GM18505 (cell line): ENCODE measurements around the gene NOSTRIN.
"Not testable (repeated sequence)": the region's sequence is repeated elsewhere in the genome, so short reads cannot be mapped to it uniquely, and the experiment has no call there.

ENCODE experiments used
- ATAC-seq: cut with Tn5 transposase; IDR thresholded peaks from one replicate; pipeline ENCODE4 v1.9.1; 2021; ENCODE audit not compliant: unreplicated experiment
- POLR2A ChIP-seq: IDR thresholded peaks from 4 replicates; pipeline ENCODE4 v1.6.1; 2011; ENCODE audit warnings: borderline replicate concordance; ENCODE audit not compliant: insufficient read depth, insufficient read length; ENCODE audit errors: extremely low read depth

The NOSTRIN gene

GRCh38 chr2:168852481-168852880 lies 50.0 kb downstream of the NOSTRIN start:
- no peak for ATAC-seq
- no peak for TF ChIP-seq POLR2A

GRCh38 chr2:168853471-168853870 lies 51.0 kb downstream of the NOSTRIN start:
- ATAC-seq: no peak
- no peak for TF ChIP-seq POLR2A

- ATAC-seq: no peak
- TF ChIP-seq POLR2A: no peak
Observed at GRCh38 chr2:168854651-168855050, 52.2 kb downstream of the NOSTRIN start.

GRCh38 chr2:168855601-168856000 lies 53.2 kb downstream of the NOSTRIN start:
- ATAC-seq: no peak
- no peak for TF ChIP-seq POLR2A

- ATAC-seq: no peak
- TF ChIP-seq POLR2A: no peak
Observed at GRCh38 chr2:168858146-168858545, 55.7 kb downstream of the NOSTRIN start.

GRCh38 chr2:168867164-168867563 lies 64.7 kb downstream of the NOSTRIN start:
- not testable (repeated sequence) for ATAC-seq

GRCh38 chr2:168870369-168870768 lies 67.9 kb downstream of the NOSTRIN start:
- ATAC-seq: not testable (repeated sequence)

GRCh38 chr2:168870824-168871223 lies 68.4 kb downstream of the NOSTRIN start:
- ATAC-seq: not testable (repeated sequence)

GRCh38 chr2:168874368-168875054 lies 72.1 kb downstream of the NOSTRIN start:
- no peak for TF ChIP-seq POLR2A
- ATAC-seq: no peak

- not testable (repeated sequence) for ATAC-seq
Observed at GRCh38 chr2:168882163-168882562, 79.7 kb downstream of the NOSTRIN start.

GRCh38 chr2:168884975-168885374 lies 82.5 kb downstream of the NOSTRIN start:
- TF ChIP-seq POLR2A: no peak
- ATAC-seq: no peak

- TF ChIP-seq POLR2A: no peak
- ATAC-seq: no peak
Observed at GRCh38 chr2:168889635-168890005, 87.2 kb downstream of the NOSTRIN start.

GRCh38 chr2:168890006-168890782 lies 87.8 kb downstream of the NOSTRIN start, which contains the start of gene SPC25:
Gene SPC25 (minus strand): TSS chr2:168890430. CDS start chr2:168889519, 911 bp downstream.
- ATAC-seq: peak; percentile 99
- TF ChIP-seq POLR2A: peak; percentile 47

GRCh38 chr2:168892327-168892726 lies 89.9 kb downstream of the NOSTRIN start:
- TF ChIP-seq POLR2A: no peak
- ATAC-seq: no peak
